Fibroblast of villous mesenchyme (primary cell): ENCODE results near the gene CD99L2. TPM values are rescaled to one million over a fixed set of nuclear protein-coding genes. Genes with fewer than 3 reads are reported as not detected.

Source experiments
- DNase-seq: peaks from one replicate; pipeline ENCODE4 v3.0.0-alpha.2; 2010; ENCODE audit warnings: low read depth
- H3K4me3 ChIP-seq: 2 replicates; pipeline ENCODE4 v1.5.1; 2011; ENCODE audit warnings: low read depth, mild to moderate bottlenecking, low read length
- total RNA-seq: library from RNA; depleted of rRNA; stranded (reverse); fragments of >200 nt; gene quantifications from 2 replicates; pipeline ENCODE4 v1.2.3, GENCODE V29; 2012
- TF ChIP-seq, protein P1 (sequence below): IDR thresholded peaks from 2 replicates; pipeline ENCODE4 v1.5.1; 2012; ENCODE audit warnings: low read depth, mild to moderate bottlenecking, low read length; ENCODE audit not compliant: insufficient read depth

Gene CD99L2
- total RNA-seq, 1 donor = 47.9 TPM

DNA sequence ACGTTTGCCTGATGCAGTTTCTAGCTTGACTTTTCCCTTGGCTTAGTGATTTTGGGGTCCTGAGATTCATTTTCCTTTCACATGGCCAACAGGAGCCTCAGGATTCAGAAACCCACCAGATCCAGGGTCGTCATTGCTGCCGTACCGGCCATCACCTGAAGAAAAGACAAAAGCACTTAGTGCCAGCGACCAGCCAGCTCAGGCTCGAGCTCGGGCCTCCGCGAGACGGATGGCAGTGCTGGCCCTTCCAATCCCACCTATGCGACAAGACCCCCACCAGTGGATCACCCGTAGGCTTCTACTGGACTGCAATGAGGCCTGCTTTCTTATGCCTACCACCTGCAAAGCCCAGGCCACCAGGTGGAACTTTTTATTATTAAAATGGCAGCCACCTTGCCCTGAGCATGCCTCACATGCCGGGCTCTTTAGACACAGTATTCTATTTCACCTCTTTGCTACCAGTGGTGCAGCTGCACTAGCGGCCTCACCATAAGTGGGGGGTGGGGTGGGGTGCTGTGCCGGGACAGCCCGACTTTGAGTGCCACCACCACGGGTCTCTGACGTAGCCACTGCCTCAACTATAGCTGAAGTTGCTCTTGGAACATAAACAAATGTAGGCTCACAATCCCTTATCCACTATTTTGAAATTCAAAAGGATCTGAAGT lies 121.0 kb downstream of the CD99L2 start:
- no peak for DNase-seq
- TF ChIP-seq, protein P1, sequence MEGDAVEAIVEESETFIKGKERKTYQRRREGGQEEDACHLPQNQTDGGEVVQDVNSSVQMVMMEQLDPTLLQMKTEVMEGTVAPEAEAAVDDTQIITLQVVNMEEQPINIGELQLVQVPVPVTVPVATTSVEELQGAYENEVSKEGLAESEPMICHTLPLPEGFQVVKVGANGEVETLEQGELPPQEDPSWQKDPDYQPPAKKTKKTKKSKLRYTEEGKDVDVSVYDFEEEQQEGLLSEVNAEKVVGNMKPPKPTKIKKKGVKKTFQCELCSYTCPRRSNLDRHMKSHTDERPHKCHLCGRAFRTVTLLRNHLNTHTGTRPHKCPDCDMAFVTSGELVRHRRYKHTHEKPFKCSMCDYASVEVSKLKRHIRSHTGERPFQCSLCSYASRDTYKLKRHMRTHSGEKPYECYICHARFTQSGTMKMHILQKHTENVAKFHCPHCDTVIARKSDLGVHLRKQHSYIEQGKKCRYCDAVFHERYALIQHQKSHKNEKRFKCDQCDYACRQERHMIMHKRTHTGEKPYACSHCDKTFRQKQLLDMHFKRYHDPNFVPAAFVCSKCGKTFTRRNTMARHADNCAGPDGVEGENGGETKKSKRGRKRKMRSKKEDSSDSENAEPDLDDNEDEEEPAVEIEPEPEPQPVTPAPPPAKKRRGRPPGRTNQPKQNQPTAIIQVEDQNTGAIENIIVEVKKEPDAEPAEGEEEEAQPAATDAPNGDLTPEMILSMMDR = no peak
- no peak overlapping the region for H3K4me3 ChIP-seq

DNA sequence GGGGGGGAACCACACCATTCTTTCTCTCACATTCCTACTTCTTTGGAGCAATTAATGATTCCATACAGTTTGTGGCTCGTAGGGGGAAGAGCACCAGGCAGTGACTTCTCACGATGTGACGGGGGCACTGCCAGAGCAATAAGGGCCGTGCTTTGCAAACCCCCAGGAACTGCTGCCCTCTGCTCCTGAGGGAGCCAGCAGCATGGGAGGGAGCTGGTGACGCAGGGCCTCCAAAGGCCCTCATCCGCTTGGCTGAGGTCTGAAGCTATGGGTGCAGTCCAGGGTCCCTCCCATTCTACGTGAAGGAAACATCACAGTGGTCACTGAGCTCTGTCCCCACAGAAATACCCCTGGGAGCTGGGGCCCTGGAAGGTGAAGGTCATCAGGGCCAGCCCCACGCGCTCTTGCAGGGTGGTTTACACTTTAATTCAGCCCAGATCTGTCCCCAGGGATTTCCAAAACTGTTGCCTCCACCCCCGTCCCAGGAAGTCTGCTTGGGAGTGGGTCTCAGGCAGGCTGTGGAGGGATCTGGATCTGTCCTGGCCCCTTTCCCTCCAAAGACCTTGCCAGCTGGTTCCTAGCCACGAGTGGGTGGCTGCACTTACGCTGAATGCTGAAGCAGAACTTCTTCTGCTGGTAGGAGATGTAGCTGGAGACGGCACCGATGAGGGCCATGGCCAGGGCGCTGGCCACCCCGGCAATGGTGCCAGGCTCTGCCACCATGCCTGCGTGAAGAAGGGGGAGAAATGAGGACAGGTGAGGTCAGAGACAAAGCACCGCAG lies 122.7 kb downstream of the CD99L2 start:
- no peak for DNase-seq
- TF ChIP-seq, protein P1 = no peak
- no peak overlapping the region for H3K4me3 ChIP-seq

GRCh38 chrX:150774798-150775568 lies 123.5 kb downstream of the CD99L2 start:
- TF ChIP-seq, protein P1 = no peak
- H3K4me3 ChIP-seq = no peak overlapping the region
- no peak for DNase-seq

- TF ChIP-seq, protein P1 = no peak
- DNase-seq = no peak
Measured at GRCh38 chrX:150773634-150774033, 124.8 kb downstream of the CD99L2 start.

GRCh38 chrX:150773117-150773516 lies 125.4 kb downstream of the CD99L2 start:
- H3K4me3 ChIP-seq = no peak overlapping the region
- TF ChIP-seq, protein P1 = no peak
- DNase-seq = no peak

More at GRCh38 chrX:150773634-150774033, 124.8 kb downstream of the CD99L2 start:
- no peak overlapping the region for H3K4me3 ChIP-seq

DNA sequence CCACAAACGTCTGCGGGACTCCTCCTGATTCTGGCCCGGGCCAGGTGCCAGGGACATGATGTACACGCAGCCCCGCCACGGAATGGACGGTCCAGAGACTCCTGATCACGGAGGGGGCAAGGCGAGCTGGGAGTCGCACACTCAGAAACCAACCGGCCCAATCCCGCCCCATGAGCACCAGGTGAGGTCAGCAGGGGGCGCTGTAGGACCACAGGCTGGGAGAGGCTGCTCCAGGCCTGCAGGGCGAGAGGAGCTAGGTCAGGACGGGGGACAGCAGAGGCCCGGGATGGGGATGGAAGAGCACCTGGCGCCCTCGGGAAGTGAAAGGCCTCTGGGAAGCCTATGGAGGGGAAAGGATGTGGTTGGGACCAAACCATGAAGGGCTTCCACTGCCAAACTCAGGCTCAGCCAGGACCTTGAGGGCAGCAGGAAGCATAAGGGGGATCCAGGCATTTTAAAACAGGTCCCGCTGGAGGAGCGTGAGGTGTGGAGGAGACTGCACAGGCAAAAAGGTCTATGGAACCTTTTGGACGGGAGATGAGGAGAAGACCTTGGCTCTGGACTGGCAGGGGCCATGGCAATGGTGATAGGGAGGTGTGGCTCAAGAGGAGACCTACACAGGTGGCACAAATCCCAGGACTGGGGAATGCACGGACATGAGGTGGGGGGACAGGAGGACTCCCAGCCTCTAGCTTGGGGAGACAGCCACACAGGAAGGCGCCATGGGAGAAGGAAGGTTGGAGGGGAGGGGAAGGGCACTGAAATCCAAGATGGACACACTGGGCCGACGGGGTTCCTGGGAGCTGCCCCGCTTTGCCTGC lies 126.1 kb downstream of the CD99L2 start:
- peak; percentile 67 for DNase-seq
- TF ChIP-seq, protein P1 = peak; percentile 81
- no peak overlapping the region for H3K4me3 ChIP-seq
